Measurements from ENCODE around the gene PXN.

PXN gene

GRCh38 chr12:120265473-120266179 lies at the start of gene PXN:
TSS of gene PXN (minus strand) at chr12:120265730. CDS start at chr12:120265629, 101 bp downstream.
- peak; percentile 39 to 95 (median 86) for DNase-seq
- intact Hi-C loops (cut with DNase I): loop anchor here (2.0 kb wide), 1 partner anchor 37 kb away; no protein-coding TSS in a partner anchor

DNA sequence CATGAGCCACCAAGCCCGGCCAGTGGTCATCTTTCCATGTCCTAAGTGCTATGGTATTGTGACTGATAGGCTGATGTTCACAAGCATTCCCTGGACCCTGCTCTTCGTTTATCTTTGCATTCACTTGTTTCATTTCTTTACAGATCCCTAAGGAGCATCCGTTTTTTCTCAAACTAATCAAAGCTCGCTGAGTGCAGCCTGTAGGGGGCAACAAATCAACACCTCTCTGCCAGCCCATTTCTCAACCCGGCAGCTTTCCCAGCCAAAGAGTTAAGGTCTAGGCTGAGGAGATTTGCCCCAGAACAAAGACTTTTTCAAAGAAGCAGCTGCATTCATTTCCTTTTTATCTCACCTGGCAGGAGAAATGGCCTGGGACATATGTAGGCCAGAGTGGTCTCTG lies 48.7 kb upstream of the PXN start:
- intact Hi-C loops (cut with DNase I): no loop called here
- no peak for DNase-seq

DNA sequence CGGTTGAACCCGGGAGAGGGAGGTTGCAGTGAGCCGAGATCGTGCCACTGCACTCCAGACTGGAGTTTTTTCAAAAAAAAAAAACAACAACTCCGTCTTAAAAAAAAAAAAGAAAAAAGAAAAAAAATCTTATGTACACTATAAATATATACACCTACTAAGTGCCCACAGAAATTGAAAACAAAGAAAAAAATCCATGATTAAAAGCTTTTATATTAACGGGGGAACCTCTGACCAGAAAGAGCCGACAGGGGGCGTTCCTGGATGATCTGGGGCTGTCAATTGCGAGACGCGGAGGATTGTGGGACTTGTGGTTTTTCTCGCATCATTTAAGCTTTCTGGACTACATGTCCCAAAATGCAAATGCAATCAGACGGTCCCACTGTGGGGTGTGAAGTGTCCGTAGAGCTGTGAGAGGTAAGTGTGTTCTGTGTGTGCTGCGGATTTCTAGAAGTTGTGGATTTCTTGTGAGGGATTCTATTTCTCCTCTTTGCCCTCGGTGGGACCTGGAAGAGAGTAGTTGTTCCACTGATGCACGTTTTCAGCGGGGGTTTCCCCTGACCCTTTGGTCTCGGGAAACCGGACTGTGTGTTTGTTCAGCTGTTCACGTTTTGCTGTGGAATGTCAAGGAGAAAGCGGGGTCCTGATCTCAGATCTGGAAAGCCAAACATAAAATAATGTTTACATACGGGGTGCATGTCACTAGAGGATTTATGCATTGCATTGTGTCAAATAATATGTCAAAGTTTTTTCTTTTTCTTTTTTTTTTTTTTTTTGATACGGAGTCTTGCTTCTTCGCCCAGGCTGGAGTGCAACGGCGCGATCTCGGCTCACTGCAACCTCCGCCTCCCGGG lies 36.7 kb upstream of the PXN start, which contains the start of gene SIRT4:
Gene SIRT4 (plus strand): TSS at position 360 of the 854 bp plus-strand sequence. CDS start 1,241 bp downstream, outside the sequence.
- peak; percentile 76 to 98 (median 93) for DNase-seq
- intact Hi-C loops (cut with DNase I): loop anchor here (2.0 kb wide), 1 partner anchor 15 kb away; no protein-coding TSS in a partner anchor

DNA sequence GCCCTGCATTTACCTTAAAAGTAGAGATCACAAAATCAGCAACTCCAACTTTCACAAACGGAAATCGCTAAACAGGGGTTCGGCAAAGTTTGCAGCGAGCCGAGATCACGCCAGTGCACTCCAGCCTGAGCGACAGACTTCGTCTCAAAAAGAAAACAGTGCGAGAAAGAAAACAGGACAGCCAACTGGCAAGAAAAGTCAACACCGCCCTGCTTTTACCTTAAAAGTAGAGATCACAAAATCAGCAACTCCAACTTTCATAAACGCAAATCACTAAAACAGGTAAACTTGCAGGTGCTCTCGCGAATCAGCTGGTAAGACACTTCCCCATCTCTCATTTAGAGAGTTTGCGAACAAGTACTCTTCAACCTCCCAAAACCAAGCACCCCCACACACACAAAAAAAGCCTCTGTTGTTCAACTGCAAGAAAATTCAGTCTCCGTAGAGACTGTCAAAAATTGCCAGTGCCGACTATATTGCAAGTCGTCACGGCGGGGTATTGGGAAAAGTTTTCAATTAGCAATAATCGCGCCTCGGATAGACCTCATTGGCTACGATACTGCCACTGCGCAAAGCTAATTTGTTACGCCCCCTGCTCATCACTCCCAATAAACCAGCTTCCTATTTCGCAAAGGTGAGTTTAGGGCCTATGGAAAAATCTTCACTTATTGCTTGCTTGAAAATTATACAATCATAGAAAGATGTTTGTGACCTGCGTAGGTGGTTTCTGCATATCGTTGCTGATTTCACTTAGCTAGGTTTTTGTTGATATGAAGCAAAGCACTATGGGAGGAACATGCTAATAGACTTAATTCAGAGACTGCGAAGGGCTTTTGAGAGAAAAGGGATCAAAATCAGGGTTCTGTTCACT lies 27.4 kb upstream of the PXN start, which contains the start of gene RNU4-1:
Gene RNU4-1 (minus strand): TSS at position 577 of the 871 bp plus-strand sequence.
- intact Hi-C loops (cut with DNase I): no loop called here
- DNase-seq: peak; percentile 56 to 94 (median 79)

- intact Hi-C loops (cut with DNase I): no loop called here
Observed at GRCh38 chr12:120292411-120292660, 26.8 kb upstream of the PXN start.

GRCh38 chr12:120290609-120291305 lies 25.2 kb upstream of the PXN start:
- DNase-seq: peak in 10 of 42 donors; percentile 9 to 54 (median 25)
- intact Hi-C loops (cut with DNase I): no loop called here

More at GRCh38 chr12:120292411-120292660, 26.8 kb upstream of the PXN start:
- DNase-seq: peak in 5 of 42 donors; percentile 6 to 17 (median 13)

DNA sequence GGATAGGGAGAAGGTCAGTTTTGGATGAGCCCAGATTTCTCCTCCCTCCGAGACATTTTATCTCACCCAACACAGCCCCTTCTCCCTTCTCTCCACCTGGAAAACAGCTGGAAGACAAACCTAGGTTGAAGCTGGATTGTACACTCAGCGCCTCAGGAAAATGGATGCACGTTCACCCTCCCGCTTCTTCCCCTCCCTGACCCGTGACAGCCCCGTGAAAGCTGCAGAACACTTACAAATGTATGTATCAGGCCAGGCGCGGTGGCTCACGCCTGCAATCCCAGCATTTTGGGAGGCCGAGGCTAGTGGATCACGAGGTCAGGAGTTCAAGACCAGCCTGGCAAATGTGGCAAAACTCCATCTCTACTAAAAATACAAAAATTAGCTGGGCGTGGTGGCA lies 22.0 kb upstream of the PXN start:
- intact Hi-C loops (cut with DNase I): no loop called here
- no peak for DNase-seq

GRCh38 chr12:120286768-120287490 lies 21.4 kb upstream of the PXN start:
- no peak for DNase-seq
- intact Hi-C loops (cut with DNase I): no loop called here

GRCh38 chr12:120284381-120284780 lies 18.9 kb upstream of the PXN start:
- intact Hi-C loops (cut with DNase I): no loop called here
- no peak for DNase-seq

DNA sequence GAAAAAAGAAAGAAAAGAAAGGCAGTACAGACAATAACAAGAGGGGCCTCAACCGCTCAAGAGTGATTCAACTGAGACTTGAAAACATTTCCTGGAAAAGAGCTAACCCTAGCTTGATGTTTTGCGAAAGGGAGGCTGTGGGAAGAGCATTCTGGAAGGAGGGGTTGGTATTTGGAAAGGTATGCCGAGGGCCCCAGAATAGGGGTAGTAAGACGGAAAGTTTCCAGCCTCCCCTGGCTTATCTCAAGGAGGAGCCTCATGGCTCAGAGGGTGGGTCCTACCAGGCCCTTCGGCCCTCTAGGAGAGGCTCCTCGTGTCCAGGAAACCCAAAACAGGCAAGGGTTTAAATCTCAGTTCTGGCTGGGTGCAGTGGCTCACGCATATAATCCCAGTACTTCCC lies 17.8 kb upstream of the PXN start:
- DNase-seq: no peak

GRCh38 chr12:120278137-120279069 lies 12.9 kb upstream of the PXN start:
- DNase-seq: no peak
- intact Hi-C loops (cut with DNase I): no loop called here

More for the DNA sequence above, 17.8 kb upstream of the PXN start:
- intact Hi-C loops (cut with DNase I): no loop called here

DNA sequence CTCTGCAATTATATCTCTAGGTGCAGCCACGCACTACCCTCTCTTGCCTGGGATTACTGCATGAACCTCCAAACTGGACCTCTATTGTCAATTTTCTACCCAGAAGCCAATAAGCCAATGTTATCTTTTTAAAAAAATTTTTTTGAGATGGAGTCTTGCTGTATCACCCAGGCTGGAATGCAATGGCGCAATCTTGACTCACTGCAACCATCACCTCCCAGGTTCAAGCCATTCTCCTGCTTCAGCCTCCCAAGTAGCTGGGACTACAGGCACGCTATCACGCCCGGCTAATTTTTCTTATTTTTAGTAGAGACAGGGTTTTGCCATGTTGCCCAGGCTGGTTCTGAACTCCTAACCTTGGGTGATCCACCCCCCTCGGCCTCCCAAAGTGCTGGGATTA lies 11.2 kb upstream of the PXN start:
- no peak for DNase-seq
- intact Hi-C loops (cut with DNase I): no loop called here

DNA sequence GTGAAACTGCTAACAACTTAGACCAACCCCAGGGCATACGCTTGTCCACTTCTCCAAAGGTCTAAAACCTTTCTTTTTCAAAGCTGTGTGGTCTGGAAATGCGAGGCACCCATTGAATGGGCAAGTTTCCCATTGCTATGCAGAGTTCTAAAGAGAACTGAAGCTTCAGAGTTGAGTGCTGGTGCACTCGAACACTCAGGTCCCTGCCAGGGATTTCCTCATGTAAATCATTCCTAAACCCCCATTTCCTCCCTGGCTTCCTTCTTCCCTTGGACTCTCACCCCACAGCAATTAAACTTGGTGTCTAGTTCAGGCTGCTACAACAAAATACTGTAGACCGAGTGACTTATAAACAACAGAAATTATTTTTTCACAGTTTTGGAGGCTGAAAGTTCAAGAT lies 2.2 kb upstream of the PXN start:
- intact Hi-C loops (cut with DNase I): no loop called here
- no peak for DNase-seq

DNA sequence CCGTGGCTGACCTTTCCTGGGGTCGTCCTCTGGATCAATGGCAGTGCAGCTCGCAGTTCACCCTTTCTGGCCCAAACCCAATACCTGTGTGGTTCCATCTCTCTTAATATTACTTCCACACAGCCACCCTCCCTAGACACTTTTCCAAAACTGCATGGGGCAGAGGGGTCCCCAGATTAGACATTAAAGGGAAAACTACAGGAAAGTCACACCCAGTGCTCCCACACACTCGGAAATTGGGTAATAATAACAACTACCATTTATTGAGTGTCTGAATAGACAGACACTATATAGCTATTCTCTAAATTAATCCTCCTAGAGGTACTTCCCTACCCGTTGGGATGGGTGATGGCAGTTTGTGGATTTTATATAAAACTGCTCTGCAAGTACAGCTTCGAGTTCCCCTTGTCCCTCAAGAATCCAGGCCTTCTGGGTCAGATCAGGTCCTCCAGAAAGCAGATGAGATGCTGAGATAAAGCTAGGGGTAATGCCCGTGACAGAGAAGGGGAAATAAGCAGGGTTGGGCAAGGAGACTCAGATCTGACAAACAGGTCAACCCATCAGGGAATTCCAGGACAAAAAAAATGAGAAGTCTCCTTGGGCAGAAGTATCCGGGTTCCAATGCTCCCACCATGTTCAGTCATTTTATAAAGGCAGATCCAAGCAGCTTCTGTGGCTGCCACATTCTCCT lies 795 bp upstream of the PXN start:
- DNase-seq: no peak
- intact Hi-C loops (cut with DNase I): no loop called here

GRCh38 chr12:120264904-120265472 lies 542 bp downstream of the PXN start:
- intact Hi-C loops (cut with DNase I): loop anchor here (2.0 kb wide), 1 partner anchor 36 kb away; no protein-coding TSS in a partner anchor
- peak in 2 of 42 donors; percentile 12 to 41 for DNase-seq

Data from head of caudate nucleus (tissue), 42 donors.